ENCODE results near the gene MEPCE. TPM values are rescaled to one million over a fixed set of nuclear protein-coding genes. Genes with fewer than 3 reads are reported as not detected.
A peak's percentile ranks its signal among the peaks of the same experiment; 100 is the strongest.

The MEPCE gene
- total and polyA plus RNA-seq, 8 donors = 14.1 to 117 (median 22.5) TPM

DNA sequence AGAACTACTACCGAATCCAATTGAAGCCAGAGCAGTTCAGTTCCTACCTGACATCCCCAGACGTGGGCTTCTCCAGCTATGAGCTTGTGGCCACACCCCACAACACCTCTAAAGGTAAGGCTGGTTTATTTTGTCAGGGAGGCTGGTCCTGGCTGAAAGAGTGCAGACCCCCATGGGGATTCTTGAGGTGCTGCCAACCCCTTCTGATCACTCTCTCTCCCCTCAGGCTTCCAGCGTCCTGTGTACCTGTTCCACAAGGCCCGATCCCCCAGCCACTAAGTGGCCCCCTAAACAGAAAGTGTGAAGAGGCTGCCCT lies 3.6 kb downstream of the MEPCE start:
- peak overlapping the region in 3 of 5 donors; percentile 8 to 100 (median 24) for H3K27ac ChIP-seq
- H3K4me3 ChIP-seq = no peak overlapping the region
- peaks cover 12 to 43% (median 32%) of the 10 kb centered on the region in 4 donors for H3K36me3 ChIP-seq
- TF ChIP-seq POLR2AphosphoS5 (IDR thresholded peaks at IDR 0.05) = no peak
- no peak for TF ChIP-seq POLR2A (IDR thresholded peaks at IDR 0.05)
- TF ChIP-seq, protein P1, sequence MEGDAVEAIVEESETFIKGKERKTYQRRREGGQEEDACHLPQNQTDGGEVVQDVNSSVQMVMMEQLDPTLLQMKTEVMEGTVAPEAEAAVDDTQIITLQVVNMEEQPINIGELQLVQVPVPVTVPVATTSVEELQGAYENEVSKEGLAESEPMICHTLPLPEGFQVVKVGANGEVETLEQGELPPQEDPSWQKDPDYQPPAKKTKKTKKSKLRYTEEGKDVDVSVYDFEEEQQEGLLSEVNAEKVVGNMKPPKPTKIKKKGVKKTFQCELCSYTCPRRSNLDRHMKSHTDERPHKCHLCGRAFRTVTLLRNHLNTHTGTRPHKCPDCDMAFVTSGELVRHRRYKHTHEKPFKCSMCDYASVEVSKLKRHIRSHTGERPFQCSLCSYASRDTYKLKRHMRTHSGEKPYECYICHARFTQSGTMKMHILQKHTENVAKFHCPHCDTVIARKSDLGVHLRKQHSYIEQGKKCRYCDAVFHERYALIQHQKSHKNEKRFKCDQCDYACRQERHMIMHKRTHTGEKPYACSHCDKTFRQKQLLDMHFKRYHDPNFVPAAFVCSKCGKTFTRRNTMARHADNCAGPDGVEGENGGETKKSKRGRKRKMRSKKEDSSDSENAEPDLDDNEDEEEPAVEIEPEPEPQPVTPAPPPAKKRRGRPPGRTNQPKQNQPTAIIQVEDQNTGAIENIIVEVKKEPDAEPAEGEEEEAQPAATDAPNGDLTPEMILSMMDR (IDR thresholded peaks at IDR 0.05) = no peak
- no peak for TF ChIP-seq EP300 (IDR thresholded peaks at IDR 0.05)
- DNase-seq = peak in 1 of 2 donors; percentile 5
- H3K9me3 ChIP-seq = no peaks in the 10 kb centered on the region
- WGBS, 5 donors = 63 to 76% (median 71%) methylated on average over 3 to 4 of the region's 4 CpGs
- no peaks in the 10 kb centered on the region for H3K27me3 ChIP-seq
- intact Hi-C loops (cut with DNase I; ENCODE audit: low total_unique reads) = no loop called here
- peaks cover 36 to 62% (median 59%) of the 10 kb centered on the region in 4 donors for H3K4me1 ChIP-seq

DNA sequence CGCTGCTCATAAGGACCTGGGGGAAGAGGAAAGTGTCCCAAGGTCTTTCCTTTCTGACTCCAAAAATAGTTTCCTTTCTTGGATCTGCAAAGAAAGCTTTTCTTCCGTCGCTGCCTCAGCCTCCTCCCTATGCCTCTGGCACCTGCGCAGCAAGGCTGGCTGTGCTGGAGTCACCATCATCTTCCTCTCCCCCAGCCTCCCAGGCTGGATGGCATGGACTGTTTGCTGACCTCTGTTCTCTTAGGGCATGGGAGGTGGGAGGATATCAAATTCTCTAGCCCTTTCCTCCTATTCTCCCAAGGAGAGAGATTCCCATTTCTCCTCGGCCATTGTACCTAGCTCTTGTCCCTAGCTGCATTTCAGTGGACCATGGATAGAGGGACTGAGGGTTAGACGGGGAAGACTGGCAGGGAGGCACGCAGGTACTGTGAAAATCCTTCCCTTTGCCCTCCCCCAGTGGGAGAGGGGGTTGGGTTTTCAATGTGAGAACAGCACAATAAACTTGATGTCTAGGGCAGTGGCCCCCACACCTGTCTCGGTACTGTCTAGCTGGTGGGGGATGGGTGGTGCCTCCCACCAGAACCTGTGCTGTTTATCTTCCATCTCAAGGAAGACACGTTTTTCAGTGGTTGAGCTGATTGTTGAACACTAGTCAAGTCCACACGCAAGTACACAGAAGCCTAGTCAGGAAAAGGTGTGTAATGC lies 4.1 kb downstream of the MEPCE start:
- Histone ChIP-seq H3K4me1 (peaks cover 36 to 62% (median 59%) of the 10 kb centered on the region in 4 donors), H3K27ac (peak overlapping the region in 3 of 5 donors; percentile 8 to 97 (median 26)), H3K9me3 (no peaks in the 10 kb centered on the region), H3K36me3 (peaks cover 12 to 43% (median 32%) of the 10 kb centered on the region in 4 donors), H3K27me3 (no peaks in the 10 kb centered on the region), H3K4me3 (no peak overlapping the region)
- intact Hi-C loops (cut with DNase I; ENCODE audit: low total_unique reads) = no loop called here
- TF ChIP-seq, protein P1 (IDR thresholded peaks at IDR 0.05) = no peak
- TF ChIP-seq EP300 (IDR thresholded peaks at IDR 0.05) (no peak), POLR2A (IDR thresholded peaks at IDR 0.05) (no peak), POLR2AphosphoS5 (IDR thresholded peaks at IDR 0.05) (no peak)
- DNase-seq = peak in 1 of 2 donors; percentile 14
- WGBS, 5 donors = 74 to 78% (median 77%) methylated on average over 10 of the region's 10 CpGs

DNA sequence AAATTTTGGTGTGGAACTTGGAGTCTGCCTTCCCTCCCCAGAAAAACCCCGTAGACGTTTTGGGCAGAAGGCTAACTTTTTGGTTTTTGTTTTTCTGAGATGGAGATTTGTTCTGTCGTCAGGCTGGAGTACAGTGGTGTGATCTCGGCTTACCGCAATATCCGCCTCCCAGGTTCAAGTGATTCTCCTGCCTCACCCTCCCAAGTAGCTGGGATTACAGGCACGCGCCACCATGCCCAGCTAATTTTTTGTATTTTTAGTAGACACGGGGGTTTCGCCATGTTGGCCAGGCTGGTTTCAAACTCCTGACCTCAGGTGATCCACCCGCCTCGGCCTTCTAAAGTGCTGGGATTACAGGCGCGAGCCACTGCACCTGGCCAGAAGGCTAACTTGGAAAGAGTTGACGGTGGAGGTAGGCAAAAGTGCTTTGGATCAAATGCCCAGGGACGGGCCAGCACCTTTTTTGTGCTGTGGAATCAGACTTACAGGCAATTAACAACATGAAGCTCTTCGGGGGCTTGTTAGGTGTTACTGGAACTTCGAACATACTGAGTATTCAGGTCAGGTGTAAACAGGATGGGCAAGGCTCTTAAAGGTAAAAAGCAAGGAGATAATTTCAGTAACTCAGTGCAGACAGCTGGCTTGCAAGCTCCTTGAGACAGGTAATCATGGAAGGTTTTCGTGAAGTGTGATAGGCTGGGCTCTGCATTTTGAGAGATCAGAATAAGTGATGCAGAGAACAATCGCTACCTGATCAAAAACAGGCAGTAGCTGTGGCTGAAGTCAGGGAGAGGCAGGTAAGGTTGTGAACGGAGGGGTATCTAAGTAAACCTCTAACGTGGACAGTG lies 4.9 kb downstream of the MEPCE start:
- Histone ChIP-seq H3K27me3 (no peaks in the 10 kb centered on the region), H3K9me3 (no peaks in the 10 kb centered on the region), H3K36me3 (peaks cover 12 to 43% (median 32%) of the 10 kb centered on the region in 4 donors), H3K27ac (peak overlapping the region in 4 of 5 donors; percentile 97 to 99 (median 97)), H3K4me1 (peaks cover 36 to 62% (median 59%) of the 10 kb centered on the region in 4 donors), H3K4me3 (peak overlapping the region; percentile 78 to 97 (median 86))
- 69 to 77% (median 75%) methylated on average over 21 to 22 of the region's 22 CpGs for WGBS, 5 donors
- peak in 1 of 2 donors; percentile 6 for DNase-seq
- intact Hi-C loops (cut with DNase I; ENCODE audit: low total_unique reads) = no loop called here
- TF ChIP-seq EP300 (IDR thresholded peaks at IDR 0.05) = no peak
- TF ChIP-seq, protein P1 (IDR thresholded peaks at IDR 0.05) = no peak
- TF ChIP-seq POLR2A (IDR thresholded peaks at IDR 0.05) = no peak
- no peak for TF ChIP-seq POLR2AphosphoS5 (IDR thresholded peaks at IDR 0.05)

Measured in stomach (tissue), 9 donors.